ENCODE data around the gene ZYG11A.
A peak's percentile ranks its signal among the peaks of the same experiment; 100 is the strongest.
"Not testable (repeated sequence)": the region's sequence is repeated elsewhere in the genome, so short reads cannot be mapped to it uniquely, and the experiment has no call there.

The ZYG11A gene

DNA sequence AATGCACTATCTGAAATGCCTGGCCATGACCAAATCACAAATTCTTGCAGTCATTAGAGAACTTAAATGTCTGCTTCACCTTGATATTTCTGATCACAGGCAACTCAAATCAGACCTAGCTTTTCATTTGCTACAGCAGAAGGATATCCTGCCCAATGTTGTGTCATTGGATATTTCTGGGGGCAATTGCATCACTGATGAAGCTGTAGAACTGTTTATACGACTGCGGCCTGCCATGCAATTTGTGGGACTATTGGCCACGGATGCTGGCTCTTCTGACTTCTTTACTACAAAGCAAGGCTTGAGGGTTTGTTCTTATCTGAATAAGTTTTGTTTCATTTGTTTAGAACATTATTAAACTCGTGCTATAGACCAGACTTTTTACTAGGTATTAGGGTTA, 14.9 kb downstream of the ZYG11A start:
- DNase-seq (ENCODE audit: low spot score) = no peak
- TF ChIP-seq, protein P1, sequence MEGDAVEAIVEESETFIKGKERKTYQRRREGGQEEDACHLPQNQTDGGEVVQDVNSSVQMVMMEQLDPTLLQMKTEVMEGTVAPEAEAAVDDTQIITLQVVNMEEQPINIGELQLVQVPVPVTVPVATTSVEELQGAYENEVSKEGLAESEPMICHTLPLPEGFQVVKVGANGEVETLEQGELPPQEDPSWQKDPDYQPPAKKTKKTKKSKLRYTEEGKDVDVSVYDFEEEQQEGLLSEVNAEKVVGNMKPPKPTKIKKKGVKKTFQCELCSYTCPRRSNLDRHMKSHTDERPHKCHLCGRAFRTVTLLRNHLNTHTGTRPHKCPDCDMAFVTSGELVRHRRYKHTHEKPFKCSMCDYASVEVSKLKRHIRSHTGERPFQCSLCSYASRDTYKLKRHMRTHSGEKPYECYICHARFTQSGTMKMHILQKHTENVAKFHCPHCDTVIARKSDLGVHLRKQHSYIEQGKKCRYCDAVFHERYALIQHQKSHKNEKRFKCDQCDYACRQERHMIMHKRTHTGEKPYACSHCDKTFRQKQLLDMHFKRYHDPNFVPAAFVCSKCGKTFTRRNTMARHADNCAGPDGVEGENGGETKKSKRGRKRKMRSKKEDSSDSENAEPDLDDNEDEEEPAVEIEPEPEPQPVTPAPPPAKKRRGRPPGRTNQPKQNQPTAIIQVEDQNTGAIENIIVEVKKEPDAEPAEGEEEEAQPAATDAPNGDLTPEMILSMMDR (IDR thresholded peaks at IDR 0.05; ENCODE audit: extremely low read depth, missing control alignments) = no peak

GRCh38 chr1:52862666-52863458, 20.3 kb downstream of the ZYG11A start:
- DNase-seq (ENCODE audit: low spot score) = no peak
- TF ChIP-seq, protein P1 (IDR thresholded peaks at IDR 0.05; ENCODE audit: extremely low read depth, missing control alignments) = no peak

GRCh38 chr1:52867087-52867863, 24.7 kb downstream of the ZYG11A start:
- TF ChIP-seq, protein P1 (IDR thresholded peaks at IDR 0.05; ENCODE audit: extremely low read depth, missing control alignments) = no peak
- DNase-seq (ENCODE audit: low spot score) = peak; percentile 74

DNA sequence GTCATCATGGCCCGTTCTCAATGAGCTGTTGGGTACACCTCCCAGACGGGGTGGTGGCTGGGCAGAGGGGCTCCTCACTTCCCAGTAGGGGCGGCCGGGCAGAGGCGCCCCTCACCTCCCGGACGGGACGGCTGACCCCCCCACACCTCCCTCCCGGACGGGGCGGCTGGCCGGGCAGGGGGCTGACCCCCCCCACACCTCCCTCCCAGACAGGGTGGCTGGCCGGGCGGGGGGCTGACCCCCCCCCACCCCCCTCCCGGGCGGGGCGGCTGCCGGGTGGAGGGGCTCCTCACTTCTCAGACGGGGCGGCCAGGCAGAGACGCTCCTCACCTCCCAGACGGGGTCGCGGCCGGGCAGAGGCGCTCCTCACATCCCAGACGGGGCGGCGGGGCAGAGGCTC, 27.2 kb downstream of the ZYG11A start:
- not testable (repeated sequence) for DNase-seq (ENCODE audit: low spot score)

- DNase-seq (ENCODE audit: low spot score) = no peak
These were observed 34.3 kb downstream of the ZYG11A start for GRCh38 chr1:52876843-52877242.

DNA sequence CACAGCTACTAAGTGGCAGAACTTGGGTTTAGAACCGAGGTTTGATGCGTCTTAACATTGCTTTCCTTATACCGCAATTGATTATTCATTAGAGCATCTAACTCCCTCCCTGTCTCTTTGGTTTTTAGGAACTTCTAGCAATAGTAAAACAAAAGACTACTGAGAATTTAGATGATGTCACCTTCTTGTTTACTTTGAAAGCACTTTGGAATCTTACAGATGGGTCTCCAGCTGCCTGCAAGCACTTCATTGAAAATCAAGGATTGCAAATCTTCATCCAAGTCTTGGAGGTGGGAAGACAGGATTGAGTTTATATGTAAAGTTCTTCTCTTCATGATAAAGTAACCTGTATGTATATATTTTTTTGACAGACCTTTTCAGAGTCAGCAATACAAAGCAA, 35.0 kb downstream of the ZYG11A start:
- TF ChIP-seq, protein P1 (IDR thresholded peaks at IDR 0.05; ENCODE audit: extremely low read depth, missing control alignments) = no peak
- DNase-seq (ENCODE audit: low spot score) = no peak

More at GRCh38 chr1:52876843-52877242, 34.3 kb downstream of the ZYG11A start:
- TF ChIP-seq, protein P1 (IDR thresholded peaks at IDR 0.05; ENCODE audit: extremely low read depth, missing control alignments) = no peak

GRCh38 chr1:52880206-52880605, 37.6 kb downstream of the ZYG11A start:
- no peak for DNase-seq (ENCODE audit: low spot score)
- TF ChIP-seq, protein P1 (IDR thresholded peaks at IDR 0.05; ENCODE audit: extremely low read depth, missing control alignments) = no peak

Measured in GM20000 (cell line).